Skeletal muscle cell (primary cell): Measurements from ENCODE around the gene VWA3B.

Source experiments
- DNase-seq: peaks from one replicate; pipeline ENCODE4 v3.0.0-alpha.2; 2010; ENCODE audit warnings: low read depth
- H3K4me3 ChIP-seq: 2 replicates; pipeline ENCODE4 v1.5.1; 2011; ENCODE audit warnings: low read depth, mild to moderate bottlenecking, control low read depth, low read length, moderate library complexity

VWA3B gene

GRCh38 chr2:98161186-98161585 is 74.2 kb downstream of the VWA3B start:
- H3K4me3 ChIP-seq = no peak overlapping the region
- DNase-seq = no peak

DNA sequence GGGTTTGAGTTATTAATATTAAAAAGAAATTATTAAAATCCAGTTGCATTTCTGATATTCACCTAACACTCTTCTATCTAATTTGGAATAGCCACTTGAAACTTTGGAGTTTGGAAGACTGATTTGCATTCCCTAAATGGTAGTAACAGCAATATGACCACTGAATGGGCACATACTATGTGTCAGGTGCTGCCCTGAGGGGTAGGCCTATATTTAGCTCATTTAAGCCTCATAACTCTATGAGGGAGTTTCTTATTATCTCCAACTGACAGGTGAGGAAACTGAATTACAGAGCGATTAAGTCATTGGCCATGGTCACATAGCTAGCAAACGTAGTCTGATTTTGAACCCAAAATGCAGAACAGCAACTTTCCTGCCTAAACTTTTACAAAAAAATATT is 77.3 kb downstream of the VWA3B start:
- no peak overlapping the region for H3K4me3 ChIP-seq
- no peak for DNase-seq

DNA sequence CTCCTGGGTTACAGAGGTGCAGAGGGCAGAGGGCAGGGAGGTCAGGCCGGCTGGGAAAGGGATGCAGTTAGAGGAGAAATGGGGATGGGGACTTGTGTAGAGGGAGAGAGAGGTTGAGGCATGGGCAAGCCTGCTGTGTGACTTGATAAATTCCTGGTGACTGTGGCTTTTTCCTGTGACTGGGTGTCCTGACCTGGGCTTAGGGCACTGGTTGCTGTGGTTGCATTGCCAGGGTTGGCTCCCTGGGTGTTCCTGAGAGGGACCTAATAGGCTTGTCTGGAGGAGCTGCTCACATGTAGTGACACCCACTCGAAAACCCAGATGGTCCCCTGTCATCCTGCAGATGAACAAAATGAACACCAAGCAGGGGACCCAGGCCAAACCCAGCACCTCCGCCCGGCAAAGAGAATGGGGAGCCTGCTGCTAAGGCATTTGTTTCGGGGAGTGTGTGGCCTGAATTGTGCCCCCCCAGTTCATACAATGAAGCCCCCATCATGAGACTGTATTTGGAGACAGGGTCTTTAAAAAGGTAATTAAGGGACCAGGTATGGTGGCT is 78.6 kb downstream of the VWA3B start:
- DNase-seq = no peak
- H3K4me3 ChIP-seq = no peak overlapping the region

DNA sequence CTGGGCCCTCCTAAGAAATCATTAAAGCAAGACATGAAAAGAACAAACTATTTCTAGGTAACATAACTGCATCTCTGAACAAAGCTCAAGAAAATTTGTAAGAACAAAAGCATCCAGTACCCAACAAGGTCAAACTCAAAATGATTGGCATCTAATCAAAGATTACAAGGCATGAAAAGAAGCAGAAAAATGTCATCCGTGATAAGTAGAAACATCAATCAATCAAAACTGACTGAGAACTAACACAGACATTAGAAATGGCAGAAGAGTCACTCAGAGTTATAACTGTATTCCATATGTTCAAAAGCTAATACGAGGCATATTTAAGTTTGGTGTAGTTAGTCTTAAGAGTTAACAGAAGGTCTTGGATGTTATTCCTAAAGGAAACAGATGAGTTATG is 80.9 kb downstream of the VWA3B start:
- DNase-seq = no peak
- no peak overlapping the region for H3K4me3 ChIP-seq

- no peak overlapping the region for H3K4me3 ChIP-seq
- DNase-seq = no peak
Measured at GRCh38 chr2:98170076-98170475, 83.1 kb downstream of the VWA3B start.

DNA sequence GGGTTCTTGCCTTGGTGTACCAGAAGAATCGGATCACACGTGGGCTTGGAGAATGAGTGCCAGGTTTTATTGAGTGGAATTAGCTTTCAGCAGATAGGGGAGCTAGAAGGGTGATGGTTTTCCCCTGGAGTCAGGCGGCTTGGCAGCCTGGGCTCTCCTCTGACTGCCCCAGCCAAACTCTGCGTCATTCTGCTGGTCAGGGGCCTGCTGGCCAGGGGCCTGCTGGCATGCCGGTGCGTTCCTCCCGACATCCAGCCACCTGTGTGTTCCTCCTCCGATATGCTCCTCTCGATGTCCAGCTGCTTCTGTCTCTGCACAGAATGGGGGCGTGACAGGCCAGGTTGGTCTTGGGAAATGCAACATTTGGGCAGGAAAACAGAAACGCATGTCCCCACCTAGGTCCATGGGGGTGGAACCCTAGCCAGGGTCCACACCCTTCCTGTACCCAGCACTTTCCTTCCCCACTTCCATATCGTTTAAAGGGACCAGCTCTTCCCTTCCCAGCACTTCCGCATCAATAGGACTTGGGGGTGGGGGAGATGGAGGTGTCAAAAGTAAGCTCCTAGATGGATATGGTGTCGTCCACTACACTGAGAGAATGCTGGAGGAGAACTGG is 85.3 kb downstream of the VWA3B start:
- DNase-seq = no peak

DNA sequence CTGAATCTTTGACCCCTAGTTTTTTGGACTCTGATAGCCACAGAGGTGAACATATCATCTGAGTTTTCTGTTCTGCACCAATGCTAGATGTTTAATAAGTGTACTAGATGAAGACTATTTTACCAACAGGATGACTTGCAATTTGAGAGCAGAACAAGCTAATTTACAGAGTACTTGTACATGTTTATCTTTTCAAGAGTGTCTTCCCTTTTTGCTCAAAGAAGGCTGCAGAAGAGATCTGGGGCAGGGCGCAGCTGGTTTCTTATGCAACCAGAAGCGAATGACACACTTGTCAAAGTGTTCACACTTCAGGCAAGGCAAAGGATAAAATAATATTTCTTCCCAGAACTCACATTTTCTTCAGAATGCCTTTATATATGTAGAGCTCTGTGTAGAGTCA is 86.0 kb downstream of the VWA3B start:
- H3K4me3 ChIP-seq = no peak overlapping the region
- no peak for DNase-seq

More for the DNA sequence above, 85.3 kb downstream of the VWA3B start:
- H3K4me3 ChIP-seq = no peak overlapping the region

DNA sequence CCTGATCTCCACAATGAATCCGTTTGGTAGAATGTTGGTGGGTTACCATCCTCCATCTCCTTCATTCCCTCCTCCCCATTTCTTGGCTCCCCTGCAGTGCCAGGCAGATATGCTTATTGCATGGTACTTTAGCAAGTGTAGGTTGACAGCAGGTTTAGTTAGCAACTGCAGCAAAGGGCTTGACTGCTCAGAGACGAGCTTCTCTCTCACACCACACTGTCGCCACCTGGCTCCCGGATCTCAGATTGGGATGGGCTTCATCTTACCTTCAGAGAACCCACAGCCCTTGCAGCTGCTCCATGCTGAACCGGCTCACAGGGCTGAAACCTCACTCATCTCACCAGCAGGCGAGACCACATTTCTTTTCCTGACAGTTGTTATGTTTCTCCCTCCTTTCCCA is 88.8 kb downstream of the VWA3B start:
- no peak for DNase-seq
- no peak overlapping the region for H3K4me3 ChIP-seq

DNA sequence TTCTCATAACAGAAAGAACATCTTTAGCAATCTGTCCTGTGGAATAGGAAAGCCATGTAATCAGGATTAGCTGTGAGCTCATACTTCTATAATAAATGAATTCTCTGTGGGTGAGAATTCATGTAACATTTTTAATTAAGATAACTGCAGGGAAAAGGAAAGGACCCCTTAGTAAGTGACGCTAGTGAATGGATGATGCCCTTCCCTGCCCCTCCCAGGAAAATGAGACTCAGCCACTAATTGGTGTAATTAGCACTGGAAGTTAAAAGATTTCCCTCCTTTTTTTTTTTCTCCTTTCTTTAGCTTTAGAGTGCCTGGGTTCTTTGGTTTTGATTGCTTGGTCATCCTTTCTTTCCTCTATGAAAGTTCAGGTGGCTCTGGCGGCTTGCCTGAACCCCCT is 90.3 kb downstream of the VWA3B start:
- no peak for DNase-seq
- H3K4me3 ChIP-seq = no peak overlapping the region

DNA sequence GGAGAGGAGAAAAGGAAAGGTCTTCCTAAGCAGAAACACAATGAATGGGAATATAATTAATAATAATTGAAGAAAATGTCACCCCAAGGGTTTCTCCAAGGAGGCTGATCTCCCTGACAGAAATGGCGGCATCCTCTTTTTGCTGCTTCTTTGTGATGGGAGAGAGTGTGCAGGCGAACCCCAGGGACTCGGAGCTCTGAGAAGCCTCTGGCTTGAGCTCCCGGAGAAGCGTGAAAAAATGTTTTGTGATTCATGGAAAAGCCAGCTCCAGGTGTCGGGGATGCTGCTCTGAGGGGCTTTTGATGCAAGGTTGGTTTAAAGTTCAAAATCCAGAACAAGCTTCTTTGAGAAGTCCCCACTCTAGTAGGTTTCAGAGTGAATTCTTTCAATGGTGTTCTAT is 91.0 kb downstream of the VWA3B start:
- no peak overlapping the region for H3K4me3 ChIP-seq
- DNase-seq = no peak

- no peak overlapping the region for H3K4me3 ChIP-seq
- no peak for DNase-seq
Measured at GRCh38 chr2:98180456-98180855, 93.5 kb downstream of the VWA3B start.

- no peak overlapping the region for H3K4me3 ChIP-seq
- DNase-seq = no peak
Measured at GRCh38 chr2:98181346-98181745, 94.4 kb downstream of the VWA3B start.

GRCh38 chr2:98185801-98186200 is 98.8 kb downstream of the VWA3B start:
- H3K4me3 ChIP-seq = no peak overlapping the region
- no peak for DNase-seq

DNA sequence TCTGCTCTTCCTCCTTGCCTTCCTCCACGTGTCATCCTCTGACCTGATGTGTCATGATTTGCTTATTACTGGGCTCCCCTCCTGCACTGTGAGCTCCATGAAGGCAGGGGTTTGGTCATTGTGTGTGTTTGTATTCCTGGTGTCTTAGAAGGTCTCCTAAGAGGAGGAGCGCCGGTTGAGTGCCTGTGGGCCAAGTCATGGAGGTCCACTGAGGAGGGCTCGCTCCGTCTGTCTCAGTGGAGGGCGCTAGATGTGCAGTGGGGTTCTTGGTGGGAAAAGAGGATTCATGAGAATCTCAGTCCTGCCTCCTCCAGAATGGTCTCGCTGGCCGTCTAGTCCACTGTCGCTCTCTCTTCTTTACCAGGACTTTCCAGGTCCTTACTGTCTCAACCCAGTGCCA is 100.2 kb downstream of the VWA3B start:
- DNase-seq = no peak
- H3K4me3 ChIP-seq = no peak overlapping the region

- no peak overlapping the region for H3K4me3 ChIP-seq
- DNase-seq = no peak
Measured at GRCh38 chr2:98188351-98189046, 101.5 kb downstream of the VWA3B start.

GRCh38 chr2:98191883-98192282 is 104.9 kb downstream of the VWA3B start:
- DNase-seq = no peak
- no peak overlapping the region for H3K4me3 ChIP-seq

- H3K4me3 ChIP-seq = no peak overlapping the region
- DNase-seq = no peak
Measured at GRCh38 chr2:98201576-98201975, 114.6 kb downstream of the VWA3B start.

GRCh38 chr2:98205889-98206288 is 118.9 kb downstream of the VWA3B start:
- DNase-seq = no peak
- no peak overlapping the region for H3K4me3 ChIP-seq

GRCh38 chr2:98212092-98213000 is 125.4 kb downstream of the VWA3B start:
- no peak for DNase-seq
- no peak overlapping the region for H3K4me3 ChIP-seq

GRCh38 chr2:98216616-98217015 is 129.6 kb downstream of the VWA3B start:
- DNase-seq = no peak
- H3K4me3 ChIP-seq = no peak overlapping the region
